GM19351 (cell line): ENCODE measurements around the gene SUSD4.
"Not testable (repeated sequence)": the region's sequence is repeated elsewhere in the genome, so short reads cannot be mapped to it uniquely, and the experiment has no call there.

Source experiments
- ATAC-seq: cut with Tn5 transposase; IDR thresholded peaks from one replicate; pipeline ENCODE4 v1.9.1; 2021; ENCODE audit warnings: mild to moderate bottlenecking, moderate library complexity; ENCODE audit not compliant: unreplicated experiment

The SUSD4 gene, protein sequence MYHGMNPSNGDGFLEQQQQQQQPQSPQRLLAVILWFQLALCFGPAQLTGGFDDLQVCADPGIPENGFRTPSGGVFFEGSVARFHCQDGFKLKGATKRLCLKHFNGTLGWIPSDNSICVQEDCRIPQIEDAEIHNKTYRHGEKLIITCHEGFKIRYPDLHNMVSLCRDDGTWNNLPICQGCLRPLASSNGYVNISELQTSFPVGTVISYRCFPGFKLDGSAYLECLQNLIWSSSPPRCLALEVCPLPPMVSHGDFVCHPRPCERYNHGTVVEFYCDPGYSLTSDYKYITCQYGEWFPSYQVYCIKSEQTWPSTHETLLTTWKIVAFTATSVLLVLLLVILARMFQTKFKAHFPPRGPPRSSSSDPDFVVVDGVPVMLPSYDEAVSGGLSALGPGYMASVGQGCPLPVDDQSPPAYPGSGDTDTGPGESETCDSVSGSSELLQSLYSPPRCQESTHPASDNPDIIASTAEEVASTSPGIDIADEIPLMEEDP

DNA sequence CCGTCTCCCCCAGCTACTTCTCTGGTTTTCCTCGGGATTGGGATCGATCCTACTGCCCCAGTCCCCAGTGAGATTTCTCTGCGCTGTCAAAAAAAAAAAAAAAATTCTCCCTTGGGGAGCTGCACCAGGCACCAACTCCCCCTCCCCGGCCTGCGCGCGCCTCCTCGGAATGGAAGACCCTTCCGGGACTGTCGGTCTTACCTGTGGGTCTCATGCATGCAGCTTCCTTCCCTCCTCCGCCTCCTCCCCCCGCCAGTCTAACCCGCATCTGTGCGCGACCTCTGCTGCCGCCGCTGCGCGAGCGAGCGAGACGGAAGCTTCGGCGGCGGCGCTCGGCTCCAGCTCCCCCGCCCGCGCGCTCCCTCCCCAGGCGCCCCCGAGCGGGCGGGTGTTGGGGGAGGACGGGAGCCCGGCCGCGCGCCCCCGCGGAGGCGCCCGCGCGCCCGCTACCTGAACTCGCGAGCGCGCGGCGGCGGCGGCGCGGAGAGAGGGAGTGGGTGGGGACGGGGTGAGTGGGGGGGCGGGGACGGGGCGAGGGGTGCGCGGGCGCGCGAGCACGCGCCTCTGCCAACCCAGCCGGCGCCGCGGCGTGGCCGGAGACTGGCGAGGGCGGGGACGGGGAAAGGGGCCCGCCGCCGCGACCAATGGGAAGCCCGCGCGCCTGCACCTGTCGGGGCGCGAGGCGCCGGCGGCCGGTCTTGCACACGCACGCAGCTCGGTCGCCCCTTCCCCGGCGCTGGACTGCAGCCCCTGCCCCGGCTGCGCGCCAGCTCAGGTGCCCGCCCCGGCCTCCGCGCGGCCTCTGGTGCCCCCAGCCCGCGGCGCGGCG is at the start of gene SUSD4:
Gene SUSD4, minus strand, starts transcription at position 321 of the 829 bp plus-strand sequence. CDS start 751 bp downstream, outside the sequence.
- peak; percentile 75 for ATAC-seq

DNA sequence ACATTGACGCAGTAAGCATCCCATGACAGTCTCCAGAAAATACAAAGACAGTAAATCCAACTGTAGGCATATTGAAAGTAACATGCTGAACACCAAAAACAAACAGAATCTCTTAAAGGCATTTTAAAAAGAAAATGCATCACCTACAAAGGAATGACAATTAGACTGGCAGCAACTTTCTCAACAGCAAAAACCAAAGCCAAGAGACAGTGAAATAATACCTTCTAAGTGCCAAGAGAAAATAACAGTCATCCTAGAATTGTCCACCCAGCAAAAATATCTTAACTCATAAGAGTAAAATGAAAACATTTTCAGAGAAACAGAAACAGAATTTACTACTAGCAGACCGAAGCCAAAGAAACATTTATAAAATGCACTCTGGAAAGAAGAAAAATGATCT is 49.2 kb upstream of the SUSD4 start:
- no peak for ATAC-seq

DNA sequence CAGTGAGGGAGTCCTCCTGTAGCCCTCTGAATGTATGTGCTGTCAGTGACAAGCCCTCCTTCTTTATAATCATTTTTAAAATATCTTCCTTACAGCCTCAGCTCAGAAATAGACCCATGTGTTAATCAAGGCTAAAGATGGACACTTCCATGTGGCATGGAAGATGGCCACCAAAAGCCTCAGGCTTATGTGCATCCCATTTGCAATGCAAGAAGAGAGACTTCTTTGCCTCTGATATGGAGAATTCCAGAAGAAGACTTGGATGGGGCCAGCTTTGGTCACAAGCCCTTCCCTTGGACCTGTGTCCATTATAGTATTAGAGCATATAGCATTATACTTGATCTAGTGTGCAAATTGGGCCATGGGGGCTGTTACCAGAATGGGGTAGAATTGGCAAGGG is 47.7 kb upstream of the SUSD4 start:
- no peak for ATAC-seq

DNA sequence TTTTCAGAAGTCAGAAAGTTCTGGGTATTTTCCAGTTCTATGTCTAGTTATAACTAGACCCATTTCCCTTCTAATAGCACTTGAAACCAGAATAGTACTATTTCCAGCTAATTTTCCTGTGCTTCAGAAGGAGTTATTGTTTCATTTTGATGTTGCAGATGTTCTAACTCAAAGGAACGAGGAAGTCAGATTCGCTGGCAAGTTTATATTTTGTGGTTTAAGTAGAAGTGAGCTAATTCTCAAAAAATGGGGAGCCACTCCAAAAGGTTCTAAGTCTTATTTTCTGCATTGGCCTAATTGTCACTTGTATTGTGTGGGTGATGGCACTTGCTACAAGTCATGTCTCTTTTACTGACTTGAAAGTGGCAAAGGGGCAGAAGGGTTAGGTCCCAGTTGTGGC is 47.3 kb upstream of the SUSD4 start:
- ATAC-seq = no peak

DNA sequence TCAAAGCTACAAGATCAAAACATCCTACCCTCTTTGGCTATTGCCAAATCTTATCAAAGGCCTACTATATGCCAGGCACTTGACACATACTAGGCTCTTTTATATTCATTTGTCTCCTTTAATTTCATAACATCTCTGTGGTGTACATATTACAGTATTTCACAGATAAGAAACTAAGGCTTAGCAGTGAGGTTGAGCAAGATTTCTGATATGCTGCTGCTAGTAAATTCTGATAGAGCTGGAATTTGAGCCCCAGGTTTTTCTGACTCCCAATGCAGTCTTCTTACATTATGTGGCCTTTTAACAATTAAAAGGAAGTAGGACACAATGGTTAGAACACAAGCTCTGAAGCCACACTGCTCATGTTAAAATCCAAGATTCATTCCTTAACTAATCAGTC is 46.1 kb upstream of the SUSD4 start:
- no peak for ATAC-seq

DNA sequence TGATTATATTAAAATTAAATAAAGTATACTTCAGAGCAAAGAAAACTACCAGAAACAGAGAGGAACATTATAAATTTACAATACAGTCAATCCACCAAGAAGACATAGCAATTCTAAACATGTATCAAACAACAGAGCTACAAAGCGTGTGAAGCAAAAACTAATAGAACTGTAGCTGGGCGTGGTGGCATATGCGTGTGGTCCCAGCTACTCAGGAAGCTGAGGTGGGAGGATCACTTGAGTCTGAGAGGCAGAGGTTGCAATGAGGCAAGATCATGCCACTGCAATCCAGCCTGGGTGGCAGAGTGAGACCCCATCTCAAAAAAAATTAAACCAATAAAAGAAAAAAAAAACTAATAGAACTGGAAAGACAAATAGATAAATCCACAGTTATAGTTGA is 41.5 kb upstream of the SUSD4 start:
- ATAC-seq = no peak

DNA sequence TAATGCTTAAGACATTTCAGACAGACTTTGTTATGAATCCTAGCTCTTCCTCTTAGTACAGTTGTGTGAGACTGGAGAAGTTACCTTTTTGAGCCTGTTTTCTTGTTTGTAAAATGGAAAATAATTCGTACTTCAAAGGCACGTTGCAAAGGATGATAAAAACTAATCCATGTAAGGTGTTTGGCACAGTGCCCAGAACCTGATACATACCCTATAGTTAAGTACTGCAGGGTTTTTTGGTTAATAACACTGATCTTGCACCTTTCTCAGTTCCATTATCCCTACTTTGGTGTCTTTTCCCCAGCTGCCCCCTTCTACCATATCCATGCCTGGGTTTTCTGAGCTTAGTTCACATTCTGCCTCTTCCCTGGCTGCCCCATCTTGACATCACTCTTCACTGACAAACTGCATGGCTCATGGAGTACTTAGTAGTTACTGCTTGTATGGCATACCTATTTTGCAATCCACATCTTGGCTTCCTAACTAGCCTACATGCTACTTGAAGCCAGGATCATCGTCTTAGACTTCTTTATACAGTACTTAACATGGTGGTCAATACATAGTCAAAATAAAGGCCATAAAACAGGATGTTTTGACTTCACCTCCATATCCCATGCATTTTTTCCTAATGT is 39.3 kb upstream of the SUSD4 start:
- ATAC-seq = no peak

DNA sequence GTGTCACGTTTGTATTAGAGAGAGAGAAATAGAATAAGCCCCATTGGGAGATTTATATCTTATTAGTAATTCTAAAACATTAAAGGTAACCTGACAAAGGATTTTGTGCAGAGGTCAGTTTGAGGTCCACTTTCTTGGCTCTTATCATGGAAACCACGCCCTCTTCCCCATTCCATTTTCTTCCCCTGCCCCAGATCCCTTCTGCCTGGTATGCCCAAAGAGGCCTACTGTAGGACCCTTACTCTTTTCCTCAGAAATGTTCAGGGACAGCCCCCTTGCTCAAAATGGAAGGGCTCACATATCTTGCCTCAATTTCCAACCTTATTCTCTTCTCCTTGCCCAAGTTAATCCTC is 38.8 kb upstream of the SUSD4 start:
- no peak for ATAC-seq

DNA sequence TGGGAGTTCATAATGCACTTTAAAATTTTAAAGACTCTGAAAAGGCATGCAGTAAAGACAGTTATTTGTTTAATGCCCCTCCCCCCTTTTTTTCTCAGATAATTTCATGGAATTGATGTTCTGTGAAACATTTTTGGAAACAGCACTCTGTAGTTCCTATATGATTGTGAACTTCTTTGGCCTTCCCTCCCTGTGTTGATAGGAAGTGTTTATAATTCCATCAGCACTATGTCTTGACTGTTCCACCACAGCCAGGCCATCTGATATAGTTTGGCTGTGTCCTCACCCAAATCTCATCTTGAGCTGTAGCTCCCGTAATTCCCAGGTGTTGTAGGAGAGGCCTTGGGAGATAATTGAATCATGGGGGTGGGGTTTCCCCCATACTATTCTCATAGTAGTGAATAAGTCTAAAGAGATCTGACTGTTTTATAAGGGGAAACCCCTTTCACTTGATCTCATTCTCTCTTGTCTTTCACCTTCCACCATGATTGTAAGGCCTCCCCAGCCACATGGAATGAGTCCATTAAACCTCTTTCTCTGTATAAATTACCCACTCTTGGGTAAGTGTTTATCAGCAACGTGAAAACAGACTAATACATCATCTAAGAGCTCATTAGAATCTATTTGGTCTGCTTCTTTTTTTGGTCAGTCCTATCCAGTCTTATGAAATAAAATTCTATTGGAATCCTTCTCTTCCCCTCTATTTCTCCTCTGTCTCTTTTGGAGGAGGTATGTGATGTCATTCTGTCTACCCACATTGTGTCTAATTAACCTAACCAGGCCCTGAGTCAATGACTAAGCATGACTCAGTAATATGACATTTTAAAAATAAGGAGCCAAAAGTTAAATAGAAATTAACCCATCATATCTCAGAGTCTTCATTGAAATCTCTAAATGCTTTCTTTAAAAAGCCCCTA is 38.2 kb upstream of the SUSD4 start:
- no peak for ATAC-seq

DNA sequence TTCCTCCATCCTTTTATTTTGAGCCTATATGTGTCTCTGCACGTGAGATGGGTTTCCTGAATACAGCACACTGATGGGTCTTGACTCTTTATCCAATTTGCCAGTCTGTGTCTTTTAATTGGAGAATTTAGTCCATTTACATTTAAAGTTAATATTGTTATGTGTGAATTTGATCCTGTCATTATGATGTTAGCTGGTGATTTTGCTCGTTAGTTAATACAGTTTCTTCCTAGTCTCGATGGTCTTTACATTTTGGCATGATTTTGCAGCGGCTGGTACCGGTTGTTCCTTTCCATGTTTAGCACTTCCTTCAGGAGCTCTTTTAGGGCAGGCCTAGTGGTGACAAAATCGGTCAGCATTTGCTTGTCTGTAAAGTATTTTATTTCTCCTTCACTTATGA is 35.4 kb upstream of the SUSD4 start:
- ATAC-seq = not testable (repeated sequence)

DNA sequence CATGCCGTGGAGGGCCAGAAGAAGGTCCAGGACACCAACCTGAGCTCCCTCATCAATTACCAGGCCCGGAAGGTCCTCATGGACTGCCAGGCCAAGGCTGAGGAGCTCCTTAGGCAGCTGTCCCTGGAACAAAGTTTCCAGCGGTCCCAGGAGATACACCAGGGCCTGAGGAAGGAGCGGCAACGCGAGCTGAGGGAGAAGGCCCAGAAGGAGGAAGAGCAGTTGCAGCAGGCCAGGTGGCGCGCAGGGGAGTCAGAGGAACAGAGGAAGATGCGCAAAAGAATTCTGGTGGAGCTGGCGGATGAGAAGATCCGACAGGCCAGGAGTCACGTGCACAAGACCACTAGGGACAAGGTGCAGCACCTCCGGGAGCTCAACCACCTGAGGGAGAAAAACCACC is 30.7 kb upstream of the SUSD4 start:
- ATAC-seq = no peak

DNA sequence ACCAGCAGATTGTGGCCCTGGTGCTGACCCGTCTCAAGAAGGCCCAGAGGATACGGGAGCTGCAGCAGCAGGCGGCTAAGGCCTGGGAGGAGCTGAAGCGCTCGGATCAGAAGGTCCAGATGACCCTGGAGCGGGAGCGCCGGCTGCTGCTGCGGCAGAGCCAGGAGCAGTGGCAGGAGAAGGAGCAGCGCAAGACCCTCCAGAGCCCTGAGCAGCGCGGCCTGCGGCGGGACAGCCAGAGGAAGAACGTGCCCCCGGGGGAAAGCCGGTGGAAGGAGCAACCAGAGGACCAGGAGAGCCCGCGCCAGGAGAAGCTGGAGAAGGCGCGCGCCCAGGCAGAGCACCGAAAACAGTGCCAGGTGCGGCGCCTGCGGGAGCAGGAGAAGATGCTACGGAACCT is 30.3 kb upstream of the SUSD4 start:
- no peak for ATAC-seq

DNA sequence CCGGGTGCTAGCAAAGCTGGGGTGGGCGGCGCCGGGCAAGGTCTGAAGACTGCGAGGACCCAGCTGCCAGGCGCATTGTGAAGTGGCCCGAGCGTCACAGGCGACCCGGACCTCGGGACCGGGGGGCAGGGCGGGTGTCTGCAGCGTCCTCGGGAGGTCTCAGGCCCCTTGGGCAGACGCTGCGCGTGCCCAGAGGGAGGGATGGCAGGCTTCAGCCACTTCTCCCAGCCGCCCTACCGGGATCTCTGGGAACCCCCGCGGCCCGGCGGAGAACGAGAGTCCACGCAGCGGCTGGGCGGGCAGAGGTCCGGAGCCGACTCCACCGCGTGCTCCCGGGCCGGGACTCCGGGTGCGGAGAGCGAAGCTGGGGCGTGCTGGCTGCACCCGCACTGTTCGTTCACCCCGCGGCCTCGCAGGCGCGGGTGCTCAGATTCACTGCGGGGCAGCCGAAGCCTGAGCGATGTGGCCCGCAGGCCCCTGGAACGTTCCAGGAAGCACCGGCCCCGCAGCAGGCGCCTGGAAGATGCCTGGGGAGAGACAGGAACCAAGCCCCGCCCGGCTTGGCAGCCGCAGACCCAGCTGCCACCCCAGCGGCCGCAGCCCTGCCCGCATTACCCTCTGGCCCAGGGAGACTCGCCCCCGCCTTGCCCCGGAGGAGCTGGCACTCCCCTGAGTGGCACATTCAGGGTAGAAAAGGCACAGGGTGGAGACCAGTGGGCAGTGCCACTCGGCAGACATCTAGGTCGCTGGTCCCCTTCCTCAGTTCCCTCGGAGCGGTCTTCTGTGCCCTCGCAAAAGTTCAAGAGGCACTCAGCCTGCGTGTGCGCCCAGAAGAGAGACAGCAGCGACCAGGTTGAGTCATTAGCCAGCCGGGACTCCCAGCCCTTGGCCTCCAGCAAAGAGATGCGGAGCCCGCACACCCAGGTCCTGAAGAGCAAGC is 29.6 kb upstream of the SUSD4 start, which contains the start of gene CCDC185:
Gene CCDC185, plus strand, starts transcription at position 141 of the 940 bp plus-strand sequence. Its CDS starts 61 bp downstream, at position 202.
- ATAC-seq = no peak

DNA sequence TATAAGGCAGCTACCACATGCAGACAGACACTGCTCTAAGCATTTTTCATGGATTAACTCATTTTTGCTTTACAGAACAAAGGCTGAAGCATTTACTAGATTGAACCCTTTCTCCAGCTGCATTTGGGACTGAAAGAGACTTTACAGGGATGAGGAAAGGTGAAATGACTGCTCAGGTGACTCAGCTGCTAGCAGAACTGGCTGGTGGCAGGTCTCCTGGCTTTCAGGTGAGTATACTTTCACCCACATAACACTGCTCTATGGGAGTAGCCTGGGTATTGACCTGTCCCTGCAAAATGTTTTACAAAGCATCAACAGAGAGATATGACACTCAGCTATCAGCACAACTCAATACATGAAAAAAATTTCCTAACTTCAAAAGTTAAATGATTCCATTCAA is 26.6 kb upstream of the SUSD4 start:
- ATAC-seq = no peak

DNA sequence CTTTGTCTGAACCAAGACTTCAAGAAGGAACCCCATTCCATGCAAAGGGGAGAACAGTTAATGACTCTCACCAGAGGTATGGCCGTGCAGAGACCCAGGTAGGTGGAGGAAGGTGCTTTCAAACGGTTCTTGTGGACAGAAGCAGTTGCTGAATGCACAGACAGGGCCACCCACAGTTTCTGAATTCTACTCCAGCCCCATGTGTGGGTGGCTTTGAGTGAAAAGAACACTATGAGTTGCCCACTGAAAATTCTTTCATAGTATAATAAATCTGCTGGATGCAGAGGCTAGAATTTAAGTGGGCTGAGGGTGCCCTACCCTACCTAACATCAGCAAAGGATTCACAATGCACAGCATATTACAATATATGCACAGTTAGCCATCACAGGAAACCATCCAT is 22.0 kb upstream of the SUSD4 start:
- no peak for ATAC-seq

DNA sequence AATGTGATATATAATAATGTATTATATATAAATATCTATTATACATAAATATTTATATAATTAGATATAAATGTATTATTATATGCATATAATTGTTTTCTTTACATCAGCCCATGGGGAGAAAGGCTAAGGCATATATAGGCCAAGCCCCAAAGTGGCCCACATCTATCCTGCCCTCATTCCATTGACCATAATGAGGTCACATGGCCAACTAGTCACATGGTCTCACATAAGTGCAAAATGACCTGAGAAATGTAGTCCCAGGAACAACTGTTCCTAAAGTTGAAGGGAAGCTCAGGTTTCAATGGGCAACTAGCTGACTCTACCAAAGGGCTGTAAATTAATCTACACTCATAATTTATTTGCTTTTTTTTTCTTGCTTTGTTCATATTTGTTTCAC is 14.8 kb upstream of the SUSD4 start:
- no peak for ATAC-seq

DNA sequence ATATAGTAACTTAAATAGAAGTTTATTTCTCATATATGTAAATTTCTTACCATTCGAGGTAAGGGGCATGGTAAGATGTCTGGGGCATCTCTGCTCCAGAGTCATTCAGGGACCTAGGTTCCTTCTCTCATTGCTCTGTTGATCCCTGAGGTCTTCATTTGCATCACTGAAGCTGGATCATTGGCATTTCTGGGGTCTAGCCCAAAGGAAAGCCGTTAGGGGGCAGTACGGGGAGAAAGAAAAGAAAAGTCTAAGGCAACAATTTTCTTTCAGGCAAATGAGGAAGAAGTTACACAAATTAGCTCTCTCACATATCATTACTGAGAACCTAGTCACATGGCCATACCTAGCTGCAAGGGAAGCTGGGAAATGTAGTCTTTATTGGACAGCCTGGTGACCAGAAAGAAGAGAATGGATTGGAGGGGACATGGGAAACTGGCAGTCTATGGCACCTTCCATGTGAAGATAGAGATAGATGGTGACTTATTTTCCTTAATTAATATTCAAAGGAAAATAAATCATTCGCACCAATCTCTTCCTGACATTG is 10.2 kb upstream of the SUSD4 start:
- ATAC-seq = no peak

DNA sequence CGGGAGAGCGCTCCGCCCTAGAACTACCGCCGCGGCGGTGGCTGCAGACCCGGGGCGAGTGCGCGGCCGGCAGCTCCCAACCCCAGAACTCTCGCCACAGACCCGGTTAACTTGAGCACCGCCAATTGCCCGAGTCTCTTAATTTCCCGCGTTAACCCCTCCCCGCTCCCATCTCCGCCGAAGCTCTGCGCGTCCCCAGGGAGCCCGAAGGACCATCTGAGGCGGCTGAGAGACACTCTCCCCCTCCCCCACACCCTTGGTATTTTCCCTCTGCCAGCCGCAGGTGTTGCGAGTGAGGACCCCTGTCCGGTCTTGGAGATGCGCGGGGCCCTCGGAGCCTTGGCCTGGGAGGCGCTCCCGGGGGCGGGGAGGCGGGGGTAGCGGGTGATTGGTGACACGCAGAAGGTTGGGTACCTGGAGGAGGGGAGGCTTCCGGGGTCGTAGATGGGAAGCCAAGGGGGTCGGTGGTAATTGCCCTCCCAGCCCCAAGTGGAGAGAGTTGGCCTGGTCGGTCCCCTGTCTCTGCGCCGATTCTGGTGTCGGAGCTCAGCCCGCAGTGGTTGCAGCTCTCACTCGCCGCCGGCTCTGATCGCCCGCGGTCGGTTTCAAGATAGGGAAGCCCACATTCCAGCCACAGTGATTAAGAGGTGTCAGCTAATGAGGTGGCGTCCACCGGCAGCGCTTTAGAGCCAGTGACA is 858 bp upstream of the SUSD4 start:
- peak; percentile 35 for ATAC-seq
